ENCODE measurements around the gene IFNAR1. TPM values are rescaled to one million over a fixed set of nuclear protein-coding genes. Genes with fewer than 3 reads are reported as not detected.
"Not testable (repeated sequence)": the region's sequence is repeated elsewhere in the genome, so short reads cannot be mapped to it uniquely, and the experiment has no call there.

Gene IFNAR1
- total and polyA plus RNA-seq, 2 experiments from 2014 or later, result 26.9 to 33.4 TPM

- no peak overlapping the region for H3K4me2 ChIP-seq
- no peaks in the 10 kb centered on the region for H4K20me1 ChIP-seq (ENCODE audit: insufficient read depth, poor library complexity, severe bottlenecking)
- no peak for DNase-seq (ENCODE audit: low spot score)
- H3K27me3 ChIP-seq, result no peaks in the 10 kb centered on the region
- 84% methylated on average over 4 of the region's 4 CpGs for WGBS (ENCODE audit: low lambda C conversion rate, missing lambda C conversion rate)
- H3K4me3 ChIP-seq, result no peak overlapping the region
- TF ChIP-seq EZH2 (IDR thresholded peaks at IDR 0.05; ENCODE audit: borderline replicate concordance), result no peak
- TF ChIP-seq CTCF (IDR thresholded peaks at IDR 0.05; ENCODE audit: poor library complexity), result no peak
- TF ChIP-seq EZH2phosphoT487 (IDR thresholded peaks at IDR 0.05; ENCODE audit: low read depth, severe bottlenecking, unreplicated experiment), result no peak
- H3K4me1 ChIP-seq (ENCODE audit: insufficient read depth), result no peaks in the 10 kb centered on the region
- H3K79me2 ChIP-seq, result no peaks in the 10 kb centered on the region
- H3K9me3 ChIP-seq (ENCODE audit: low read depth), result no peaks in the 10 kb centered on the region
- H3K9me2 ChIP-seq (replicated peaks; ENCODE audit: insufficient read depth), result no peaks in the 10 kb centered on the region
- no peak overlapping the region for H2AFZ ChIP-seq
- H3K36me3 ChIP-seq (replicated peaks; ENCODE audit: insufficient read depth, low read depth), result no peaks in the 10 kb centered on the region
- no peak overlapping the region for H3K27ac ChIP-seq
These were observed 34.7 kb downstream of the IFNAR1 start for GRCh38 chr21:33359446-33359845.

GRCh38 chr21:33360281-33360680, 35.5 kb downstream of the IFNAR1 start:
- whole genome bisulfite sequencing (ENCODE audit: low lambda C conversion rate, missing lambda C conversion rate), result 86% methylated on average over 6 of the region's 6 CpGs
- H3K4me3 ChIP-seq, result no peak overlapping the region
- no peaks in the 10 kb centered on the region for H3K79me2 ChIP-seq
- H3K36me3 ChIP-seq (replicated peaks; ENCODE audit: insufficient read depth, low read depth), result no peaks in the 10 kb centered on the region
- no peaks in the 10 kb centered on the region for H3K9me2 ChIP-seq (replicated peaks; ENCODE audit: insufficient read depth)
- H3K27me3 ChIP-seq, result no peaks in the 10 kb centered on the region
- no peaks in the 10 kb centered on the region for H3K9me3 ChIP-seq (ENCODE audit: low read depth)
- no peaks in the 10 kb centered on the region for H3K4me1 ChIP-seq (ENCODE audit: insufficient read depth)
- no peak overlapping the region for H2AFZ ChIP-seq
- no peak overlapping the region for H3K4me2 ChIP-seq
- no peaks in the 10 kb centered on the region for H4K20me1 ChIP-seq (ENCODE audit: insufficient read depth, poor library complexity, severe bottlenecking)
- H3K27ac ChIP-seq, result no peak overlapping the region
- DNase-seq (ENCODE audit: low spot score), result no peak
- TF ChIP-seq EZH2phosphoT487 (IDR thresholded peaks at IDR 0.05; ENCODE audit: low read depth, severe bottlenecking, unreplicated experiment), result no peak

- DNase-seq (ENCODE audit: low spot score), result peak; percentile 81
- Histone ChIP-seq H3K36me3 (replicated peaks; ENCODE audit: insufficient read depth, low read depth) (no peaks in the 10 kb centered on the region), H3K27me3 (no peaks in the 10 kb centered on the region), H3K4me3 (no peak overlapping the region), H3K4me2 (peak overlapping the region; percentile 71), H3K27ac (peak overlapping the region; percentile 51), H3K9me3 (ENCODE audit: low read depth) (no peaks in the 10 kb centered on the region), H2AFZ (no peak overlapping the region), H3K4me1 (ENCODE audit: insufficient read depth) (no peaks in the 10 kb centered on the region), H4K20me1 (ENCODE audit: insufficient read depth, poor library complexity, severe bottlenecking) (no peaks in the 10 kb centered on the region), H3K9me2 (replicated peaks; ENCODE audit: insufficient read depth) (no peaks in the 10 kb centered on the region), H3K79me2 (no peaks in the 10 kb centered on the region)
- TF ChIP-seq EZH2phosphoT487 (IDR thresholded peaks at IDR 0.05; ENCODE audit: low read depth, severe bottlenecking, unreplicated experiment) (no peak), CTCF (IDR thresholded peaks at IDR 0.05; ENCODE audit: poor library complexity) (peak; percentile 81)
- 26% methylated on average over 14 of the region's 14 CpGs for WGBS (ENCODE audit: low lambda C conversion rate, missing lambda C conversion rate)
These were observed 36.3 kb downstream of the IFNAR1 start for GRCh38 chr21:33360881-33361602.

- H3K9me3 ChIP-seq (ENCODE audit: low read depth), result no peaks in the 10 kb centered on the region
- WGBS (ENCODE audit: low lambda C conversion rate, missing lambda C conversion rate), result 27% methylated on average over 12 of the region's 12 CpGs
- H3K27ac ChIP-seq, result peak overlapping the region; percentile 51
- H3K9me2 ChIP-seq (replicated peaks; ENCODE audit: insufficient read depth), result no peaks in the 10 kb centered on the region
- peak overlapping the region; percentile 71 for H3K4me2 ChIP-seq
- H3K4me3 ChIP-seq, result no peak overlapping the region
- peak; percentile 28 for DNase-seq (ENCODE audit: low spot score)
- no peaks in the 10 kb centered on the region for H3K27me3 ChIP-seq
- H4K20me1 ChIP-seq (ENCODE audit: insufficient read depth, poor library complexity, severe bottlenecking), result no peaks in the 10 kb centered on the region
- no peaks in the 10 kb centered on the region for H3K36me3 ChIP-seq (replicated peaks; ENCODE audit: insufficient read depth, low read depth)
- TF ChIP-seq EZH2phosphoT487 (IDR thresholded peaks at IDR 0.05; ENCODE audit: low read depth, severe bottlenecking, unreplicated experiment) (no peak), EZH2 (IDR thresholded peaks at IDR 0.05; ENCODE audit: borderline replicate concordance) (no peak), CTCF (IDR thresholded peaks at IDR 0.05; ENCODE audit: poor library complexity) (no peak)
- H3K79me2 ChIP-seq, result no peaks in the 10 kb centered on the region
- peak overlapping the region; percentile 28 for H2AFZ ChIP-seq
- no peaks in the 10 kb centered on the region for H3K4me1 ChIP-seq (ENCODE audit: insufficient read depth)
These were observed 37.3 kb downstream of the IFNAR1 start for GRCh38 chr21:33362044-33362555.

GRCh38 chr21:33363911-33364609, 39.3 kb downstream of the IFNAR1 start:
- H4K20me1 ChIP-seq (ENCODE audit: insufficient read depth, poor library complexity, severe bottlenecking); H3K79me2 ChIP-seq; DNase-seq (ENCODE audit: low spot score); H3K4me2 ChIP-seq; H3K9me2 ChIP-seq (replicated peaks; ENCODE audit: insufficient read depth); H3K36me3 ChIP-seq (replicated peaks; ENCODE audit: insufficient read depth, low read depth); H2AFZ ChIP-seq; H3K4me1 ChIP-seq (ENCODE audit: insufficient read depth); H3K9me3 ChIP-seq (ENCODE audit: low read depth); H3K27ac ChIP-seq; H3K4me3 ChIP-seq; H3K27me3 ChIP-seq: not testable (repeated sequence)
- WGBS (ENCODE audit: low lambda C conversion rate, missing lambda C conversion rate), result 86% methylated on average over 10 of the region's 10 CpGs

Measured in hepatocyte (in vitro differentiated cells).